Colon (tissue), 2 donors: ENCODE data around the gene AKR1C1.
"Not testable (repeated sequence)": the region's sequence is repeated elsewhere in the genome, so short reads cannot be mapped to it uniquely, and the experiment has no call there.

Source experiments
- FAIRE-seq: peaks from 2 replicates; lab custom pipeline; 2012; peaks lifted over from hg19 to GRCh38; lab: Jason Lieb, UNC
- donor health status: control.
- donor health status: control.

AKR1C1 gene

DNA sequence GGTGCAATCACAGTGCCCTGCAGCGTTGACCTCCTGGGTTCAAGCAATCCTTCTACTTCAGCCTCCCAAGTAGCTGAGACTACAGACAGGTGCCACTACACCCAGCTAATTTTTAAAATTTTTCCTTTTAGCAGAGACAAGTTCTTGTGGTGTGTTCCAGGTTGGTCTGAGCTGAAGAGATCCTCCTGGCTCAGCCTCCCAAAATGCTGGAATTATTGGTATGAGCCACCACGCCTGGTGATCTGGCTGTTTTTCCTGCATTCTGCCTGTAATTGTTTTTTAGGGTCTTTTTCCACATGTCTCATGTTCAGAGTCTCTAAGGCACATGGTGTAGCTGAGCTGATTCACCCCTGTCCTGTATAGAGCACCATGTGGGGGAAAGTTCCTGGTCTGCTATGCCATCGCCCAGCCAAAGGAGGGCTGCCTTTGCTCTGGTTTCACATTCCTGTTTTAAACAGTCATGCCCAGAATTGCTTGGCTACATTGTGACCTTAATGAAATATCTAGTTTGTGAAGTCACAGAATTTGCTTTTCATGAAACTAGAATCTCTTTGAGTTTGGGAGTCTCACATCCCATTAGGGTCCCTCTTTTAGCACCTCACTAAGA is 55.6 kb downstream of the AKR1C1 start:
- FAIRE-seq = not testable (repeated sequence)

DNA sequence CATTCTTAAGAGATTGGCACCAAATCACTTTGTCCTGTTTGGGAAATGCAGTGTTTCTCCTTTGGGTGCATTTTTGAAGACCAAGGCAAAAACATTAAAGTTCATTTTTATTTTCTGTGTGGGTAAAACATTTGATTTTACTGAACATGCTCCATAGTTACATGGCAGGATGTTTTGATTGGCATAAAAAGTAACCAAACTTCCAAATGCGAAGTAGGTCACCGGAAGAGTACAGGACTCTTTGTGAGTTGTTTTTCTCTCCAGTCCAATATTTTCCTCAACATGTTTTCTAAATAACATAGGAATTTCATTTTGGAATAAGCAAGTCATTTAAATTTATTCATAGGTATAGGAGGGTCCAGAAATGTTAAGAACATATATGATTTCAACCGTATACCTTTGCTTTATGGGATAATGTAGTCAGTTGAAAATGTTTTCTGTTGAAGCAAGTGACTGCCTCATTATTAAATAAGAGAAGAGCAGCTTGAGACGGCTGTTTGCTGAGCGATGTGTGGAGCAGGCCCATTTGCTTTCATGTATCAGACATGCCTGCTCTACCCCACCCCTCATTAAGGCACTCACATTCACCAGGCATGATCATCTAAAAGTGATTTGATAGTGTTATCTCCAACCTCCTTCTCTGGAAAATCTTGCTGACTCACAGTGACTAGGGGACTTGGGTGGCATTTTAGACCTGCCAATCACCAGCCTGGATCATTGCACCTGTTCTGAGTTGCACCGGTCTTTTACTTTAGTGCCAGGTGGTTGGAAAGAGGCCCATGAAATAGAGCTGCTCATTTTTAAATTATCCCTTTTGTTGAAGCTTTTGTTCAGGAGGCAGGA is 56.8 kb downstream of the AKR1C1 start:
- FAIRE-seq = not testable (repeated sequence)

DNA sequence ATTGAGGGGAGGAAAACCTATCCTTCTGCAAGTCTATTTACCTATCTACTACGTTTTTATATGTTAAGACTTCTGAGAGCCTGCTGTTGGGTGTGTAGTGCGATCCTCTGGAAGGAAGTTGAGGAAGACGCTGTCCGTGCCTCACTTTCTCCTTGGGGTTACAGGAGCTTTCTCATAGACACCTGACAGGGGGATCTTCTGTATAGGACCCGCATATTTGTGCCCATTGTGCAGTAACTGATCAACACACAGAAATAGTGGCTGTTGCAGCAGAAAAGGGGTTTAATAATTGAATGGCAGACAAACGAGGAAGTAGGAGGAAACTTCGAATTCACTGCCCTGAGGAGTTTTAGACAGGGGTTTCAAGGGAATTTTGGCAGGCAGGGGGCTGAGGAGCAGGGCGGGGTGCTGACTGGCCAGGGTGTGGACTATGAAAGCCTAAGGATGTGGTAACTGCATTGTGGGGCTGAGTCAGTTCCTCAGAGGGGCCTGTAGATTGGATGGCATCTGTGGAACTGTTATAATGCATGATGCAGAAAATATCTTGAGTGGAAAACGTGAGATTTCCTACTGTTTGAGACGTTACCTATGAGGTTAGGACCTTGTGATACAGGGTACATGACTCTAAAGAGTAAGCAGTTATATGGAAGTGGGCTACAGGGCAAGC is 58.5 kb downstream of the AKR1C1 start:
- FAIRE-seq = not testable (repeated sequence)

DNA sequence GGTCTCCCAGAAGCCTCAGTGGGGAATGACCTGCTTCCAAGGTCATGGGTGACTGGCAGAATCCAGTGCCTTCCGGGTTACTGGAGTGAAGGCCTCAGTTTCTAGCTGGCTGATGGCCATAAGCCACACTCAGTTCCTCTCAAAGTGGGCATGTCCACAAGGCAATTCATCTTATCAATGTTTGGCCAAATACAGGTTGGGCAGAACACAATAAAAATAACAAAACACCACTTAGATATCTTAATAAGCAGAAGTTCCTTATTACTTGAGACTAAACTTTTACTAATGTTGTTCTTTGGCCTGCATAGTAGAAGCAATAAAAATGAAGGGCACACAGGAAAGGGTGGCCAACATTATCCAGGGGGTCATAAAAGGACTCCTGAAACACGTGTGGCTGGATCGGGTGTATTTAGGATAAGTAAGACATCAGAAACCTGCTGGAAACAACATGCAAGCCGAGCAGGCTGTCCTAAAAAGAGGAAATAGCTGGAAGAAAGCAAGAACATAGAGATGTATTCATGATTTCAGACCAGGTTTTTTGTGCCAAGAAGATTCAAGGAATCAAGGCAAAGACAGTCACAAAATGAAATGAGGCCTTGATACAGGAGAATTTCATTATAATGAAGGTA is 60.1 kb downstream of the AKR1C1 start:
- peak; percentile 53 for FAIRE-seq

DNA sequence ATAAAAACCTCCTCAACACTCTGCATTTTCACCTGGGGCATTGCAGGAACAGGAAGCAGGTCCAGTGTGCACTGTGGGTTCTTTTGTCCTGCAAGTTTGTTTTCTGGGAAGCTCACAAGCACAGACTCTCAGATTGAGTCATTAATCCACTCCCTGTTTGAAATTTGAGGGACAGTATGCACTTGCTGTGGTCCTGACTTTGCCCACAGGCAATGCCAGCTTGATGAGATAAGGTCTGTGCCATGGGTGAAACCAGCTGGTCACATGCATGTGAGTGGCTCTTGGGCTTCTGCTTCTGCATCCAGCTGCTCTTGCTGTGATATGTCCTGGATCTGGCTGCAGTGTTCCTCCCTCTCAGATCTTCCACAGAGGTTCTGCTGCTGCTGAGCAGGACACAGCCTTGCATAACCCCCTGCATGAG is 62.3 kb downstream of the AKR1C1 start:
- FAIRE-seq = not testable (repeated sequence)

DNA sequence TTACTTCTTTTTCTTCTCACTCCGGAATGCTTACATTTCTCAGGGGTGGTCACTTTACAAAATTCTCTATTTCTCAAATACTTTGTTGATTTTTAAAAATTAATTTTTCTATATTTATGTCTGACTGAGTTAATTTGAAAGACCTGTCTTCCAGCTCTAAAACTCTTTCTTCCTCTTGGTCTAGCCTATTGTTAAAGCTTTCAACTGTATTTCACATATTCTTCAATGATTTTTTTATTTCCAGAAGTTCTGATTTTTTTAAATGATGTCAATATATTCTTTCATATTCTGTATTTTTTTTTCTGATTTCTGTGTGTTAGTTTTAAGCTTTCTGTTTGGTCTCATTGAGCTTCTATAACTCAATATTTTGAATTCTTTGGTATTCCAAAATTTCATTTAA is 67.8 kb downstream of the AKR1C1 start:
- no peak for FAIRE-seq

DNA sequence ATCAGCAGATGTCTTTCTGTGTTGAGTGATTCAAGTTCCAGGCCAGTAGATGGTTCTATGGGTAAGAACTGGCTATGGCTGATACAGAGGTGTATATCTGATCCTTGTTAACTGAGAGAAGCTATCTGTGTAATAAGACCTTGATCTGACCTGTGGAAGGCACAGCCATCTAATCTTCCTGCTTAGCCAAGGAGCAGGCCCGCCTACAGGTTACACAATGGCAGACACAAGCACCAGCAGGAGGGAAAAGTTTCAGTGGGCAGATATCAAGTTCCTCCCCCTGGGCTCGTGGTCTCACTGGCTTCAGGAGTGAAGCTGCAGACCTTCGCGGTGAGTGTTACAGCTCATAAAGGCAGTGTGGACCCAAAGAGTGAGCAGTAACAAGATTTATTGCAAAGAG is 68.4 kb downstream of the AKR1C1 start:
- FAIRE-seq = not testable (repeated sequence)

DNA sequence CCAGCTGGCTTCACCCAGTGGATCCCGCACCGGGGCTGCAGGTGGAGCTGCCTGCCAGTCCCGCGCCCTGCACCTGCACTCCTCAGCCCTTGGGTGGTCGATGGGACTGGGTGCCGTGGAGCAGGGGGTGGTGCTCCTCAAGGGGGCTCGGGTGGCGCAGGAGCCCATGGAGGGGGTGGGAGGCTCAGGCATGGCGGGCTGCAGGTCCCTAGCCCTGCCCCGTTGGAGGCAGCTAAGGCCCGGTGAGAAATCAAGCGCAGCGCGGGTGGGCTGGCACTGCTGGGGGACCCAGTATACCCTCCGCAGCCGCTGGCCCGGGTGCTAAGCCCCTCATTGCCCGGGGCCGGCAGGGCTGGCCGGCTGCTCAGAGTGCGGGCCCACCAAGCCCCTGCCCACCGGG is 69.2 kb downstream of the AKR1C1 start:
- FAIRE-seq = not testable (repeated sequence)
